Renal pelvis (tissue), 12 donors: ENCODE data around the gene CCND1. TPM values are rescaled to one million over a fixed set of nuclear protein-coding genes. Genes with fewer than 3 reads are reported as not detected.

Experiments used
- DNase-seq: peaks from one replicate; pipeline ENCODE4 v3.0.0-alpha.2; 2013
- long read RNA-seq, 16 experiments: transcript quantifications; one replicate each; lab custom pipeline, GENCODE V29; 2026
- polyA plus RNA-seq, 3 donors: library from polyadenylated mRNA; unstranded; fragments of 120-200 nt; gene quantifications; one replicate each; pipeline ENCODE4 v1.2.1, GENCODE V29; 2013; ENCODE audit not compliant: insufficient read length in 3 of 3

CCND1 gene
- 100 to 1,000 TPM; 153 to 167 (median 157) TPM for polyA plus RNA-seq
- long read RNA-seq, donor 1, full-length matches to known transcripts, result 23 of 28 reads
- long read RNA-seq, donor 1, partial matches to known transcripts, result 5 of 28 reads
- long read RNA-seq, donor 1, other reads (novel, unspliced or antisense), result 0 of 28 reads
- long read RNA-seq, donor 2, full-length matches to known transcripts, result 35 of 240 reads
- long read RNA-seq, donor 2, partial matches to known transcripts, result 205 of 240 reads
- long read RNA-seq, donor 2, other reads (novel, unspliced or antisense), result 0 of 240 reads
- long read RNA-seq, donor 3, full-length matches to known transcripts, result 39 of 130 reads
- long read RNA-seq, donor 3, partial matches to known transcripts, result 91 of 130 reads
- long read RNA-seq, donor 3, other reads (novel, unspliced or antisense), result 0 of 130 reads
- long read RNA-seq, donor 4, full-length matches to known transcripts, result 28 of 34 reads
- long read RNA-seq, donor 4, partial matches to known transcripts, result 6 of 34 reads
- long read RNA-seq, donor 4, other reads (novel, unspliced or antisense), result 0 of 34 reads
- long read RNA-seq, donor 5, full-length matches to known transcripts, result 29 of 29 reads
- long read RNA-seq, donor 5, partial matches to known transcripts, result 0 of 29 reads
- long read RNA-seq, donor 5, other reads (novel, unspliced or antisense), result 0 of 29 reads
- long read RNA-seq, donor 6, full-length matches to known transcripts, result 33 of 33 reads
- long read RNA-seq, donor 6, partial matches to known transcripts, result 0 of 33 reads
- long read RNA-seq, donor 6, other reads (novel, unspliced or antisense), result 0 of 33 reads
- long read RNA-seq, donor 7, full-length matches to known transcripts, result 53 of 63 reads
- long read RNA-seq, donor 7, partial matches to known transcripts, result 10 of 63 reads
- long read RNA-seq, donor 7, other reads (novel, unspliced or antisense), result 0 of 63 reads
- long read RNA-seq, donor 8, full-length matches to known transcripts, result 11 of 11 reads
- long read RNA-seq, donor 8, partial matches to known transcripts, result 0 of 11 reads
- long read RNA-seq, donor 8, other reads (novel, unspliced or antisense), result 0 of 11 reads
- long read RNA-seq, donor 9, full-length matches to known transcripts, result 34 of 40 reads
- long read RNA-seq, donor 9, partial matches to known transcripts, result 6 of 40 reads
- long read RNA-seq, donor 9, other reads (novel, unspliced or antisense), result 0 of 40 reads
- long read RNA-seq, donor 10, full-length matches to known transcripts, result 44 of 44 reads
- long read RNA-seq, donor 10, partial matches to known transcripts, result 0 of 44 reads
- long read RNA-seq, donor 10, other reads (novel, unspliced or antisense), result 0 of 44 reads
- long read RNA-seq, donor 11, full-length matches to known transcripts, result 26 of 26 reads
- long read RNA-seq, donor 11, partial matches to known transcripts, result 0 of 26 reads
- long read RNA-seq, donor 11, other reads (novel, unspliced or antisense), result 0 of 26 reads
- long read RNA-seq, donor 12, full-length matches to known transcripts, result 52 of 59 reads
- long read RNA-seq, donor 12, partial matches to known transcripts, result 7 of 59 reads
- long read RNA-seq, donor 12, other reads (novel, unspliced or antisense), result 0 of 59 reads
- long read RNA-seq, donor 13, full-length matches to known transcripts, result 23 of 23 reads
- long read RNA-seq, donor 13, partial matches to known transcripts, result 0 of 23 reads
- long read RNA-seq, donor 13, other reads (novel, unspliced or antisense), result 0 of 23 reads
- long read RNA-seq, donor 14, result 0 reads
- long read RNA-seq, donor 15, full-length matches to known transcripts, result 43 of 50 reads
- long read RNA-seq, donor 15, partial matches to known transcripts, result 7 of 50 reads
- long read RNA-seq, donor 15, other reads (novel, unspliced or antisense), result 0 of 50 reads
- long read RNA-seq, donor 16, full-length matches to known transcripts, result 31 of 31 reads
- long read RNA-seq, donor 16, partial matches to known transcripts, result 0 of 31 reads
- long read RNA-seq, donor 16, other reads (novel, unspliced or antisense), result 0 of 31 reads

DNA sequence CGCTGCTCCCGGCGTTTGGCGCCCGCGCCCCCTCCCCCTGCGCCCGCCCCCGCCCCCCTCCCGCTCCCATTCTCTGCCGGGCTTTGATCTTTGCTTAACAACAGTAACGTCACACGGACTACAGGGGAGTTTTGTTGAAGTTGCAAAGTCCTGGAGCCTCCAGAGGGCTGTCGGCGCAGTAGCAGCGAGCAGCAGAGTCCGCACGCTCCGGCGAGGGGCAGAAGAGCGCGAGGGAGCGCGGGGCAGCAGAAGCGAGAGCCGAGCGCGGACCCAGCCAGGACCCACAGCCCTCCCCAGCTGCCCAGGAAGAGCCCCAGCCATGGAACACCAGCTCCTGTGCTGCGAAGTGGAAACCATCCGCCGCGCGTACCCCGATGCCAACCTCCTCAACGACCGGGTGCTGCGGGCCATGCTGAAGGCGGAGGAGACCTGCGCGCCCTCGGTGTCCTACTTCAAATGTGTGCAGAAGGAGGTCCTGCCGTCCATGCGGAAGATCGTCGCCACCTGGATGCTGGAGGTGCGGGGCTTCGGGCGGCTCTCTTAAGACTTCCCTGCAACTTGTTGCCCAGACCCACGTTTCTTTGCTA, at the start of gene CCND1:
CCND1 (plus strand) TSS at position 162 of the 587 bp plus-strand sequence; CDS start at position 320, 158 bp downstream.
- peak; percentile 87 for DNase-seq

DNA sequence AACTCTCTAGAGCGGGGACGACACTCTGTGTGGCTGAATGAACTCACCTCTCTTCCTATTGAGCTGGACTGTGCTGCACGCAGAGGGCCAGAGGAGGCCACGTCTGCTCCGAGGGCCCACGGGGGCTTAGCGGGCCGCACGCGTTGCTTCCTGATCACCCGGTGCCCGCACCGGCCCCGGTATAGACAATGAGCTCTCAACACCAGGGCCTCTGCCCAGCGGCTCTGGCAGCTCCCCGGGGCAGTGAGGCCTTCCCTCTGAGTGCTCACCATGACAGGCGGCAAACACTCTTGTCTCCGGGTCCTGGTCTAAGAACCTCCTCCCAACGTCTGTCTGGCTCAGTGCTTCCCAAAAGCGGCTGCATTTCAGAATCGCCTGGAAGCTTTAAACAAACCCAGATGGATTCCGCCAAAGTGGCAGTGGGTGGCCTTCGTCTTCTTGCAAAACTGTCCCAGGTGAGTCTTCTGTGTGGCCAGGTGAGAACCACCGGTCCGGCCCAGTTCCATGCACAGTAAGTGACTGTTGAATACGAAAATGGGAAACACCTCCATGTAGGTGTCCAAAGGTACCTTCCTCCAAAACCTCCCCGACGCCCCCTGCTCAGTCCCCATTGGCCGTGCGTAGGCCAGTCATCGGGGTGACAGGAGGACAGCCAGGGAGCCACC, 47.8 kb upstream of the CCND1 start:
- no peak for DNase-seq

DNA sequence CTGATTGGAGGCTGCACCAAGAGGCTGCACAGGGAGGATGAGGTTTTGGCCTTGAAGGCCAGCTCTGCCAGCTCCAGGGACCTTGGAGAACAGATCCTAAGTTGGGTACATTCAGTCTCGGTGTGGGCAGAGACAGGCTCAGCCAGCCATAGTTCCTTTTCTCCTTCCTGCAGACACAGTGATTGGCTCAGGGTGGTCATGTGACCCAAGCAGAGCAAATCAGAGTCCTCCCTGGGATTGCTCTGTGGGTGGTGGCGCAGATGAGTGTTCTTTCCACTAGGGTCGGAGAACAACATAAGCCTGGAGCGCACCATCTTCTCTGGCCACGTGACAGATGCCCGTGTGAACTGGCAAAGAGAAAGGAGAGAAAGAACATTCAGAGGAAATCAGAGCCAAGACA, 47.1 kb upstream of the CCND1 start:
- no peak for DNase-seq

DNA sequence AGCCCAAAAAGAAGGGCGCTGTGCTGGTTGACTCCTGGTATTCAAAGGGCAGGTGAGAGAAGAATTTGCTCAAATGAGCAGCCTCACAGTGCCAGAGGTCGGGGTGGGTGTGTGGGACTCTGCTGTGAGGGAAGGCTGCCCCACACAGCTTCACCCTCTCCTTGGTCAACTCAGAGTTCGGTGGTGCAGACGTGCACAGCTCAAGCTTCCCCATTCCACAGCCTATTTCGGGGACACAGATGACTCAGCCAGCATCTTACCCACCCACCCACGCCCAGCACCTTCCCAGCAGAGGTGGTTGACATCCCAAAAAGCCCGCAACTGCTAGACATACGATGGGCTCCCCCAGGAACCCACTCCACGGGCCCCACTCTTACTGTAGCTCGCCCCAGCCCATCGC, 46.5 kb upstream of the CCND1 start:
- no peak for DNase-seq

DNA sequence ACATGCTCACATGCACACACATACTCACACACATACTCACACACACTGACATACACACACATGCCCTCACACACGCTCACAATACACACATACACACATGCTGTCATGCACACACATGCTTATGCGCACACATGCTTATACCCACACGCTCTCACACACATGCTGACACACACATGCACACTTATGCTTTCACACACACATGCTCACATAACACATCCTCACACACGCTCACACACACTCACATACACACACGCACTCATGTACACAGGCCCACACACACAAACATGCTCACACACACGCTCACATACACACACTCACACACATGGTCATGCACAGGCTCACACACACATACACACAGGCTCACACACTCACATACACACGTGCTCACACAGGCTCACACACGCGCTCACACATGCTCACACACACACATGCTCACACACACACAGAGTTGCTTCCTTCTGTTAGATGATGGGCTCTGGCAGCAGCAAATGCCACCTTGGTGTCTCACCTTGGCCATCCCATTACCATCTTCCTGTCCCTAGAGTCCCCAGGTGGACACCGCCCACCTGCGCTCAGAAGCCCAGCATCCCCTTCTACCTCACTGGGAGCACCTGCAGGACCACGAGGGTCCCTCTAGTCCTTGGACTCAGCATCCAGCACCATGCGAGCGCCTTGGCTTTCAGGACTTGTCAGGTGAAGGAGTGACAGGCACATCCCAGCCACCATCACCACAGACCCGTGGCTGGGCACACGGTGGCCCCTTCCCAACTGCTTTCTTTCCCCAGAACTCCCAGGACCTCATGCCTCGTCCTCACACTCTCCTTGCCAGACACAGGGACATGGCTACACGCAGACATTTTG, 44.9 kb upstream of the CCND1 start:
- DNase-seq, result no peak

DNA sequence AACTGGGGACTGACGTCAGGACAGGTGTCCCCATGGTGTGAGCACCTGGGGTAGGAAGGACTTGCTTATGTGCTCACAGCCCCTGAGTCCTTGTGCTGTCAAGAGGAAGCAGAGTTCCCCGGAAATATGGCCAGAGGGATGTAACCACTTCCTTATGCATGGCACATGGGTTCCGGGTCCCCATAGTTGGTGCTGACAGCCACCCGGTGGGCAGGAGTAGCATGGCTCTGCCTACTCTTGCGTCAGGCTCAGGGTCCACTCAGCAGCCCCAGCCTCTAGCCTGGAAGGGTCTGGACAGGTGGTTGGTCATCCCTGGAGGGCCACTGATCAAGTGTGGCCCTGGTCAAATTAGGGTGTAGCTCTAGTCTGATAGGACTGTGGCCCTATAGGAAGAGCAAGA, 42.8 kb upstream of the CCND1 start:
- DNase-seq, result no peak

DNA sequence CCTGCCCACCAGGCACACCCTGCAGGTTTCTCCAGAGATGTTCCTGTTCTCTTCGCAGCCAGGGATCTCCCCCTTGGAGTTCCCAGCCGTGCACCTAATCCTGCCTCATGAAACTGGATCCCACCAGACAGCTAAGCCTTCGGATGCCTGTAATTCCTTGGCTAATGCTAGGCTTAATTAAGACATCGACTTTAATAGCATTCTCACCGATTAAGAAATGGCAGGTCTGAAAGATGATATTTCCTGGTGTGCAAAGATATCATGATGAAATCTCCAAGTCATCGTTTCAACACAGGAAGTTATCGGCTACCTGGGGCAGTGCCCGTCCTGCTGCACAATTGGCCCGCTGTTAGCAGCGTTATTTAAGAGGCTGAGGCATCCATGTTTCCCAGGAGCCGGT, 41.5 kb upstream of the CCND1 start:
- DNase-seq, result no peak

DNA sequence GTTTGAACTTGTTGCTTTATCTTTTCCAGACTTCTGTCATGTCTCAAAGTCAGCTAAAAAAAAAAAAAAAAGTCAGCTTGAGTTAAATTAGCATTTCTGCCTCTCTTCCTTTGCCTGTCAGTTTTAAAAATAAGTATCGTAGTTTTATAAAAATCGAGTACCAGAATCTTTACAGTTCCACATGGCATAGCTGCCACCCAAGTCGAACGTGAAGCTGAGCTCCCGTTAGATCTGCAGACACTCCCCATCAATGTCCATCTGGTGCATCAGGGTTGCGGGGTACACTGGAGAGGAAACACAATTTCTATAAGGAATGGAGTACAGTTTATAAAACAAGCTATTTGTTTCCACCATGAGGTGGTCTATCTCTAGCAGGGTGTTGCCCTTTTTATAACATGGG, 41.0 kb upstream of the CCND1 start:
- DNase-seq, result no peak

DNA sequence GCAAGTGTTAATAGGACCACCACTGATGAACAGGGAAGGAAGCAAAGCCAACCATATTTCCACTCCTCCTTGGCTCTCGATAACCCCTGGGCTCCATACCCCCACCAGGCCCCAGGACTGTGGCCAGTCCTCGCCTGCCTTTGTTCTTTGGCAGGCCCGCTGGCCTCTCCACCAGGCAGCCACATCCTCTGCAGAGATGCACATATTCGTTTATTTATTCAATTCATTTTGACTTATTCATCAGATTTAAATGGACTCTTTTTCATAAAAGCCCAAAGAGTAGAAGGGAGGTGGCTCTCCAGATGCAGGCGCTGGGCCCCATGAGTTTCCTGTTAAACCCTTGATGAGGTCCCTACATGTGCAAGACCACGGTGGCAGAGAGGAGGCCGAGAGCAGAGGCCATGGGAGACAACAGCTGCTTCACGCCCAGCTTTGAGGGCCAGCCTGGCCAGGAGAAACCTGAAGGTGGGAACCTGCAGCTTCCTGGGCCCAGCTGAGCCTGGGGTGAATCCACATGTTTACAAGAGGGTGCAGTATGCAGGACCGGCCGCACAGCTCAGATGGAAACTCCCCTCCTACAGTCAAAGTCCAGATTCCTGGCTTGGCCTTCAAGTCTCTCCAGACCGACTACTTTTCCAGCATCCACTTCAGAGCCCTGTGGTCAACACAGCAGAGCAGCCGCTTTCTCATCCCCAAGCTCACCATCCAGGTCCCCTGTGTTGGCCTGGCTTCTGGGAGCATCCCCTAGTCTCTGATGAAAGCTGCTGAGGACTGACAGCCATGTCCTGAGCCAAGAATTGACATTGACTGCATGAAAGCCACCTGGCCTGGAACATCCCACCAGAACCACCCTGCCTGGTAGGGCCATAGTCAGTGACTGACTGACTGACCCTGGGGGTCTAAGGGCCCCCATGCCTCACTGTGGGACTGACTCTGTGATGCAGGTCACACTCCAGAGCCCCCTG, 39.7 kb upstream of the CCND1 start:
- DNase-seq, result no peak

DNA sequence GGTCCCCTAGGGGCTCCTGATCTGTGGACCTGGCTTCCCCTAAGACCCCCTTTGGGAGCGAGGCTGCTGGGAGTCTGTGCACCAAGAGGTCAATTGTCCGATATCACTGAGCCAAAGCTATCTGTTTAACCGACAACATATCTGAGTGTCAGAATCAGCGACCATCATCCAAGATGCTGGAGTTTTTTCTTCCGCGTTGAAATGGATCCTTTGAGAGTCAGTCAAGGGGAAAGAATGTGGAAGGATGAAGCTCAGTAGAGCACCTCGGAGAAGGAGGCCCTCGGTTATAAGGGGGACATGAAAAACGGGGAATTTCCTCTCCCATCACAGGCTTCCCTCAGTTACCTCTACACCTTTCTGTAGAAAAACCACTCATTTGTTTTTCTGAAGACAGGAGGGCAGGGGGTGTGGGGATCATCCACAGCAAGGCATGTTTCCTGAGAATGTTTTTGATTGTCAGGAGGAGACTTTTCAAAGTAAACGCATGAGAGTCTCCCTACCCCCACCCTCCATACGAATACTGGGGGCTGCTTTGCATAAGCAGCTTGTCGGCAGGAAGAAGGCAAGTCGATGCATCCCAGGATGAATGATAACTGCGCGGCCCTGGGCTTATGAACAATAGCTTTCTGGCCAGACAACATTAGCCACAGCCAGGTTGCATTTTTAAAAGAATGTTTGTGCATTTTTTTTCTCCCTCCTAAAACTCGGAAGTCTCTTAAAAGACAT, 37.7 kb upstream of the CCND1 start:
- DNase-seq, result no peak

DNA sequence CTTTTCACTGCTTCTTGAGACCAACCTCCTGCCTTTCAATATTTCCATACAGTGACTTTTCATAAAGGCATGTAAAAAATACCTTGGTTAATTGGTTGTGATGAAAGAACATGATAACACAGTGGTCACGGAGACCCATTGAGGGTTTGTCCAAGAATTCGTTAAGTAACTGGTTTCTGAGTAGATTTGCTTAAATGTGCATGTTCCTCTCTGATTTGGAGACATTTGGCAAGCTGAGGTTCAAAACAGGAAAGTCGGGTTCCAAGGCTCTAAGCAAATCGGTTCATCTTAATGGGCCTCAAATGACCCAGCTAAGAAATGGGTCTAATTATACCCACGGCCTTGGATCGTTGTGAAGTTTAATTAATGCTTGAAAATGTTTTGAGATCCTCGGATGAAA, 36.9 kb upstream of the CCND1 start:
- DNase-seq, result no peak

DNA sequence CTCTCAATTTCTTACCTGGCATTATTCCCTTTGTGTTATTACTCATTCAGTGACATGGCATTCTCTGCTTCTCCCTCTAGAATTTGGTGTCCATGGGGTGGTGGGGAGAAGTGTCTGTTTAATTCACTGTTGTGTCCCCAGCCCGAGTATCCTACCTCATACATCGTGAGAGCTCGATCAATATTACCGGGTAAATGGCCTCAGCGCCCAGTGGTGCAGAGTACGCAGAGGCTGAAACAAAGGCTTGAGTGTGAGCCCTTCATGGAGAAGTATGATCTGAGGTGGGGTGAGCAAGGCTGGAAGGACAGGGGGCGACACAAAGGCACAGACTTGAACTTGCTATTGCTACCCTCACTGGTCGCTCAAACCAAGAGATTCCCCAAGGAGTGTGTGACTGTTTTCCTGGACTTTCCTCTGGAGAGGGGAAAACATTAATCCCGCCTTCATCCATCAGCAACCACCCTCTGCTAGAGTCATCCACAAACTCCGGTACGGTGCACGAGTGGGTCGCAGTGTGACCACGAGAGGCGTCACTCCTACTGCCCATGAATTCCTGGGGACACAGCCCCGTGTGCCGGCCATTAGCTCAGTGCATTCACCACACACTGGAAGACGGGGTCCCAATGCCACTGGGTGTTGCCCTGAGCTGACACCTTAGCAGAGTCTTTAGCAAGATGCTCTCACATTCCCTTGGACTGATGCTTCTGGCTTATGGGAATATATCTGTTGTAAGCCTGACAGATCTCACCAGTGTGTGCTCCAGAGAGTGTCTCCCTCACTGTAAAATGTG, 35.0 kb upstream of the CCND1 start:
- no peak for DNase-seq

DNA sequence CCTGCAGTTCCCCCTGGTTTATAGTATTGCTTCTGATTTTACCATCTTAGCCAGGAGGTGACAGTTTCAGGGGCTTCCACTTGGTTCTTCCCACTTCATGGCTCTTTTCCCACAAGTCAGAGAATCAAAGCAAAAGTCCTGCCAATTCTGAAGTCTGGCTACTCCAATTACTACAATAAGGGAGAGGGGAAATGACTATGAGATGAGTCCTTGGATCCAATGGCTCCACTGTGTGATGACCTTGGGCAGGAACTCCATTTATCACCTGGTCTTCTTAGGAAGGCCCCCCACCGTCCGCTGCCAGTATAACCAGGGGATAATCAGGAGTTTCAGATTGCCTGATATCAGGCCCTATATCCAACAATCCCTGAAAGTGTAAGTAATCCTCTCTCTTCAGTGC, 31.6 kb upstream of the CCND1 start:
- DNase-seq, result no peak

DNA sequence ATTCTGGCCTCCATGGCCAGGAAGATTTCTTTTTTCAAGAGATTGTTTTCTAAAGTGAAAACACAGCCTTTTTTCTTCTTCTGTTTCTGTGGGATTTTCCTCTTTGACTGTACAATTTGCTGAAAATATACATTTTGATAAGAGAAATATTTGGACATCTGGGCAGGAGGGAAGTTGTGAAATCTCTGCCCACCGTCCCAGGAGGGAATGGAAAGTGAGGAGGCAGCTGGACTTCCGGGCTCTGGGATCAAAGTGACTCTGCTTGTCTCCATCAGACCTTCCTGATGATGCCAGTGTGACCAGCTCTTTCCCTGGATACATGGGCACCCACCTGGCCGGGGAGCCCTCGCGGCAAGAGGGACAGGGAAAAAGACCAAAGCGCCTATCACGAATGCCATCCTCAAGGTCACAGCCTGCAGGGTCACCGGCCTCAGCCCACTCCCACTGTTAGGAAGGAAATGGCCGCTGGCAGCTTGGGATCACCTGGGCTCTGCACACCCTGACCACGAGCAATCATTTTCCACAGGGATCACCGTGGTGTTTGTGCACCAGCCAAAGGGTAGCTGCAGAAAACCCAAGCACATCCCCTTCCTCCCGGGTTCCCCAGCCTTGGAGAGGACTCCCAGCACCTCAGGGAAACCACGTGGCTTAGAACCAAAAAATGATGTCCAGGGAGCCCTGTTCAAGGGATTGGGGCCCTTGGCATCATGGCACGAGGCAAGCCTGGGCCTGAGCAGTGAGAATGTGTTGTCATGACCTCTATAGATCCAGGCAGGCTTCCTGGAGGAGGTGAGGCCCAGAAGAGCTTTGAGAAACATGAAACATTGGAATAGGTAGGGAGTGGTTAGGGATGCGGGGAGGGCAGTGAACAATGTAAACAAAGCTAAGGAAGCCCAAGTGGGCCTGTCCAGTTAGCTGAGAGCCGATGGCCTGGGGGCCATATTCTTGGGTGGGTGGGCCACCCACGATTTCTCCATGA, 29.1 kb upstream of the CCND1 start:
- no peak for DNase-seq
